Fibroblast of villous mesenchyme (primary cell): ENCODE measurements around the gene OPRD1. TPM values are rescaled to one million over a fixed set of nuclear protein-coding genes. Genes with fewer than 3 reads are reported as not detected.
"Not testable (repeated sequence)": the region's sequence is repeated elsewhere in the genome, so short reads cannot be mapped to it uniquely, and the experiment has no call there.

Source experiments
- DNase-seq: peaks from one replicate; pipeline ENCODE4 v3.0.0-alpha.2; 2010; ENCODE audit warnings: low read depth
- H3K4me3 ChIP-seq: 2 replicates; pipeline ENCODE4 v1.5.1; 2011; ENCODE audit warnings: low read depth, mild to moderate bottlenecking, low read length
- total RNA-seq: library from RNA; depleted of rRNA; stranded (reverse); fragments of >200 nt; gene quantifications from 2 replicates; pipeline ENCODE4 v1.2.3, GENCODE V29; 2012
- TF ChIP-seq, protein P1 (sequence below): IDR thresholded peaks from 2 replicates; pipeline ENCODE4 v1.5.1; 2012; ENCODE audit warnings: low read depth, mild to moderate bottlenecking, low read length; ENCODE audit not compliant: insufficient read depth

OPRD1 gene
- total RNA-seq, 1 donor, result under 0.01 TPM

DNA sequence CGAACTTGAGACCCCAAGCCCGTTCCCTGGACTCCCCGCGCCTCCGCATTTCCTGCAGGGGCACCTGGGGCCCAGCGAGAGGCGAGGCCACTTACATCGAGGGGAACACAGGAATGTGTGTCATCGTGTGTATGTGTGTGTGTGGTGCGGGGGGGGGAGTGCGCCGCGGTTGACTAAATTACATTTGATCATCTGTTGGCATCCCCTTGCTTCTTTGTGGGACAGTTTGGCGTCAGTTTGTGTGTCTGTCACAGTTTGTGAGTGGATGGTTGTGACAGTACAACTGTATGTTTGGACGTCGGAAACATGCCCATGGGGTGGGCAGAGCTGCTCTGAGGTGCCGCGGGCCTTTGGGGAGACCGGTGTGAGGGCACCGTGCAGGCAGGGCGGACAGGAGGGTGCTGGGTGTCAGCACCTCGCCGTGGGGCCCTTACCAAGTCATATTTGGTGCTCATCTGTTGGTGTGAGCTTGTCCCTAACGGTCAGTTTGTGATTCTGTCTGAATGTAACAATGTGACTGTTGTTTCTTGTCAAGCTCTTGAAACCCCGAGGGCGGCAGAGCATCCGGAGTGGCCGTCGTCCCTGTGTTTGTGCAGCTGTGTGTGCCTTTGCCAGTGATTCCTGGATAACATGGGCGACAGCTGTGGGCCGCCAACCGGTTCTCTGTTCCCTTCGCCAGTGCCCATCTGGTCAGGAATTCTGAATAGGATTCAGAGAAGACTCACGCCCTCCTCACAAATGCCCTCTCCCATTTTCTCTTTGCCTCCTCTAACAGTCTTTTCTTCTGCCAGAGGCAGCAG, 899 bp downstream of the OPRD1 start:
- H3K4me3 ChIP-seq, result no peak overlapping the region
- DNase-seq, result no peak
- TF ChIP-seq, protein P1, sequence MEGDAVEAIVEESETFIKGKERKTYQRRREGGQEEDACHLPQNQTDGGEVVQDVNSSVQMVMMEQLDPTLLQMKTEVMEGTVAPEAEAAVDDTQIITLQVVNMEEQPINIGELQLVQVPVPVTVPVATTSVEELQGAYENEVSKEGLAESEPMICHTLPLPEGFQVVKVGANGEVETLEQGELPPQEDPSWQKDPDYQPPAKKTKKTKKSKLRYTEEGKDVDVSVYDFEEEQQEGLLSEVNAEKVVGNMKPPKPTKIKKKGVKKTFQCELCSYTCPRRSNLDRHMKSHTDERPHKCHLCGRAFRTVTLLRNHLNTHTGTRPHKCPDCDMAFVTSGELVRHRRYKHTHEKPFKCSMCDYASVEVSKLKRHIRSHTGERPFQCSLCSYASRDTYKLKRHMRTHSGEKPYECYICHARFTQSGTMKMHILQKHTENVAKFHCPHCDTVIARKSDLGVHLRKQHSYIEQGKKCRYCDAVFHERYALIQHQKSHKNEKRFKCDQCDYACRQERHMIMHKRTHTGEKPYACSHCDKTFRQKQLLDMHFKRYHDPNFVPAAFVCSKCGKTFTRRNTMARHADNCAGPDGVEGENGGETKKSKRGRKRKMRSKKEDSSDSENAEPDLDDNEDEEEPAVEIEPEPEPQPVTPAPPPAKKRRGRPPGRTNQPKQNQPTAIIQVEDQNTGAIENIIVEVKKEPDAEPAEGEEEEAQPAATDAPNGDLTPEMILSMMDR, result no peak

DNA sequence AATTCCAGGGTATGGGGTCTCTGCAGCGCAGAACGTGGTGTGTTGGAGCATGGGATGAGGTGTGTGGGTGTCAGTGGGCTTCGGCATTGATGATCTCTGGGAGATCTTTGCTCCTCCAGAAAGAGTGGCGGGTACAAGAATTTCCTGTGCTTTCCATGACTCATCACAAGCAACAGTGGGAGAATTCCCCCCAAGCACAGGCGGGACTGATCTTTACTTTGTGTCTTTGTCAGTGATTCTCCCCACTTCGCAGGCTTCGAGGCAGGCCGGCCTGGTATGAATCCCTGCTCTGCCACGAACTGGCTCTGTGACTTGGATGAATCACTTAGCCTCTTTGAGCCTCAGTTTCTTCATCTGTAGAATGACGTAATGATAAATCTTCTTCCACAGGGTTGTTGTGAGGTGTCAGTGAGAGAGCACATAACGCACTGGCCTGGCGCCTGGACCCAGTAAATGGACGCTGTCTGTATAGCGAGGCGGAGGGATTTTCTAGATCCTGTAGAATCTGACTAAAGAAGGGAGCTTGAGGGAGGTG, 2.0 kb downstream of the OPRD1 start:
- no peak for DNase-seq
- TF ChIP-seq, protein P1, result no peak
- no peak overlapping the region for H3K4me3 ChIP-seq

DNA sequence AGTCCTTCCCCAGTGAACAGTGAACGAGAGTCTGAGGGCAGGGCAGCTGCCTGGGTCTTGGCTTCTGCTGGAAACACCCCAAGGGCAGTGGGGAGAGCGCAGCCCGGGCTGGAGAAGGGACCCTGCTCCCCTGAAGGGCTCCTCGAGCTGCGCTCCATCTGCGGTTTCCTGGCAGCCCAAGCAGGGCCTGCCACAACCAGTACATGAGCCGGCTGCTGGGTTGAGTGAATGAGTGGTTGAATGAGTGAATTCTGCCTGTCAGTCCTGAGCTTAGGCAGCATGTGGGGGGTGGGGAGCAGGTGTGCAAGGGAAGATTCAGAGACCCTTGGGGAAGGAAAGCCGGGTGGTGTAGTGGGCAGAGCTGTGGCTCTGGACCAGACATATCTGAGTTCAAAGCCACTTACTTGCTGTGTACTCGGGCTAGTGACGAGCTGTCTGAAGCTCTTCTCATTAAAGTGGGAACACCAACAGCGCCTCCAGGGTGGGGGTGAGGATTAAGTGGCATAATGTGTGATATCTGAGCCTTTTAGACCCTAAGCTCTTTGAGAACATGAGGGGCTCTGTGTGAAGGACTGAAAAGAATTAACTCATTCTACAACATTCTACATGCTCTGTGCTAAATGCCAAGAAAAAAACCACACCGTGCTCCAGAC, 3.7 kb downstream of the OPRD1 start:
- TF ChIP-seq, protein P1, result no peak

DNA sequence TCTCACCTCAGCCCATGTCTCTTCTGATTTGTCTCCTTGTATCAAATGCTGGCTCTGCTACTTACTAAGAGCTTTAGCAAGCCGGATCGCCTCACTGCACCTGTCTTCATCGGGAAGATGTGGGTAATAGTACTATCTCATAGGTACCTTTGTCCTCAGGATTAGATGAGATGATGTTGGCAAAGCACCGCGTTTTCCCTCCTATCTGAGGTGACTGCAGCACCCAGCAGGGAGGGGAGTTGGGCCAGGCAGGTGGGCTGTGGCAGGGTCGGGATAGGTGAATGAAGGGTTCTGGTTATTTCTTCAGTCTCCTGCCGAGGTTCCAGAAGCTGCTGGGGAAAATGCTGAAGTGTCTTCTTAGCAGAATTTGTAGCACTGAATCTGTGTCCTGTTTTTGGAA, 5.2 kb downstream of the OPRD1 start:
- TF ChIP-seq, protein P1, result no peak
- no peak for DNase-seq
- no peak overlapping the region for H3K4me3 ChIP-seq

More for the DNA sequence above, 3.7 kb downstream of the OPRD1 start:
- H3K4me3 ChIP-seq, result no peak overlapping the region
- DNase-seq, result no peak

DNA sequence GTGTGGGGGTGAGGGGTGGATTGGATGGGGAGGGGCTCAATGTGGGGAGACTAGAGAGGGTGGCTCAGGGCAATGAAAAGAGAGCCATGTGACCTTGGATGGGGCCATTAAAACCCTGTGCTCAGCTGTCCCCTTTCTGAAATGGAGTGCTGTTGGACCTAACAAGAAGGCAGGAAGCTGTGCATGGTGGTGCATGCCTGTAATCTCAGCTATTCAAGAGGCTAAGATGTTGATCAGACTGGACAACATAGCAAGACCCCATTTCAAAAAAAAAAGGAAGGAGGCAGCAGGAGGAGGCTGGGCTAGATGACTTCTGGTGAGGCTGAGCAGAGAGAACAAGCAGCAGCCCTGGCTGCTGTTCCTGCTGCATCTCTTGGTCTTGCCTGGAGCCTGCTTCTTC, 7.0 kb downstream of the OPRD1 start:
- TF ChIP-seq, protein P1, result no peak
- no peak for DNase-seq
- no peak overlapping the region for H3K4me3 ChIP-seq

DNA sequence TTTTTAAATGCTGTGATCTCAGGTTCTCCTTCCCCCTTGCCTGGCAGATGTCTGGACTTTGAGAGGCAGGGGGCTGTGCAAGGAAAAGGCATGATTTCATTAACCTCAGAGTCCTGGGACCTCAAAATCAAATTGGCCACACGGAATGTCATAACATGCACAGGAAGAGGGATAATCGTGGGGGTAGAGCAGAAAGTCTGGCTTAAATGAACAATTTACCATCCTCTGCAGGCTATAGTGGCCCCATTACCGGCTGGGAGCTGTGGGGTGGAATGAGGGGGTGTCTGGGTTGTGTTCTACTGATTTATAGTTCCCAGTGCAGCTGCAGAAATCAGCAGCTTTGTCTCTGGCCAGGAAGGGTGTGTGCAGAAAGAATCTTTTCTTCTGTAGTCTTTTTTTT, 10.8 kb downstream of the OPRD1 start:
- H3K4me3 ChIP-seq, result no peak overlapping the region
- TF ChIP-seq, protein P1, result no peak
- peak; percentile 25 for DNase-seq

DNA sequence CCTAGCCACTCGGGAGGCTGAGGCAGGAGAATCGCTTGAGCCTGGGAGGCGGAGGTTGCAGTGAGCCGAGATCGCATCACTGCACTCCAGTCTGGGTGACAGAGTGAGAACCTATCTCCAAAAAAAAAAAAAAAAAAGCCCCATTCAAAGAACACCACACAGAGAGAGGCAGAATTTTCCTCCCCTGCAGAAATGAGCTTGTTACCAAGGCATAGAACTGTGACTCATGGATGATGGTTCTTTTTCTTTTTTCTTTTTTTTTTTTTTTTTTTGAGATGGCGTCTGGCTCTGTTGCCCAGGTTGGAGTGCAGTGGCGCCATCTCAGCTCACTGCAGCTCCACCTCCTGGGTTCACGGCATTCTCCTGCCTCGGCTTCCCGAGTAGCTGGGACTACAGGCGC, 12.1 kb downstream of the OPRD1 start:
- not testable (repeated sequence) for H3K4me3 ChIP-seq, DNase-seq

DNA sequence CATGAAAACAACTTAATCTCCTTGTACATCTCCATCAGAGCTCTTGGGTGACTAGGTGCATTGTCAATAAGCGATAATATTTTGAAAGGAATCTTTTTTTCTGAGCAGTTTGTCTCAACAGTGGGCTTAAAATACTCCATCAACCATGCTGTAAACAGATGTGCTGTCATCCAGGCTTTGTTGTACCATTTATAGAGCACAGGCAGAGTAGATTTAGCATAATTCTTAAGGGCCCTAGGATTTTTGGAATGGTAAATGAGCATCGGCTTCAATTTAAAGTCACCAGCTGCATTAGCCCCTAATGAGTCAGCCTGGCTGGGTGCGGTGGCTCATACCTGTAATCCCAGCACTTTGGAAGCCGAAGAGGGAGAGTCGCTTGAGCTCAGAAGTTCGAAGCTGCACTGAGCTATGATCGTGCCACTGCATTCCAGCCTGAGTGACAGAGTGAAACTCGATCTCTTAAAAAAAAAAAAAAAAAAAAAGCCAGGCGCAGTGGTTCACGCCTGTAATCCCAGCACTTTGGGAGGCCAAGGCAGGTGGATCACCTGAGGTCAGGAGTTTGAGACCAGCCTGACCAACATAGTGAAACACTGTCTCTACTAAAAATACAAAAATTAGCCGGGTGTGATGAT, 16.4 kb downstream of the OPRD1 start:
- DNase-seq, H3K4me3 ChIP-seq: not testable (repeated sequence)
